Midbrain (tissue), 1 donor: Measurements from ENCODE around the gene SLC17A9.
"Not testable (repeated sequence)": the region's sequence is repeated elsewhere in the genome, so short reads cannot be mapped to it uniquely, and the experiment has no call there.

ENCODE experiments used
- DNase-seq: peaks from one replicate; lab custom pipeline; 2025; lab: John Stamatoyannopoulos, UW

SLC17A9 gene

DNA sequence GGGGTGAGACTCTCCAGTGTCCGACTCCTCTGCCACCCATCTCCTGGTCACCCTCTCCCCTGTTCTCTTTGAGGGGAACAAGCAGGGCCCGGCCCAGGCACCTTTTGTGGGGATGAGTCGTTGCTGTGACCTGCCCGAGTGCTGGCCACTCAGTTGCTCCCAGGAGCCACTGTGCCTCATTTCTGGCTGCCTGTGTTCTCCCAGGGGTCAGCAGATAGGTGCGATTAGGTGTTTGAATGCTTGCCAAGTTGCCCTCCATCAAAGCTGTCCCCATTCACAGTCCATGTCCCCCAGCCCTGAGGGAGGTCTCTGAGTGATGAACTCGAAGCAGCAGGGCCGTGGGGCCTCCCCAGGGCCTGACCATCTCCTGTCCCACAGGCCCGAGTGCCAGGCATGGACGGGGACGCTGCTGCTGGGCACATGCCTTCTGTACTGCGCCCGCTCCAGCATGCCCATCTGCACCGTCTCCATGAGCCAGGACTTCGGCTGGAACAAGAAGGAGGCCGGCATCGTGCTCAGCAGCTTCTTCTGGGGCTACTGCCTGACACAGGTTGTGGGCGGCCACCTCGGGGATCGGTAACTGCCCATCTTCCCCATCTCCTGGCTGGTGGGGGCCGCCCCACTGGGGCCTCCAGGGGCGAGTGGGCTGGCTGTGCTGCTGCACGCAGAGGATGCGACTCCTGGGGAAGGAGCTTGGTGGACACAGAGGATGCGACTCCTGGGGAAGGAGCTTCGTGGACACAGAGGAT lies 4.1 kb downstream of the SLC17A9 start:
- no peak for DNase-seq

DNA sequence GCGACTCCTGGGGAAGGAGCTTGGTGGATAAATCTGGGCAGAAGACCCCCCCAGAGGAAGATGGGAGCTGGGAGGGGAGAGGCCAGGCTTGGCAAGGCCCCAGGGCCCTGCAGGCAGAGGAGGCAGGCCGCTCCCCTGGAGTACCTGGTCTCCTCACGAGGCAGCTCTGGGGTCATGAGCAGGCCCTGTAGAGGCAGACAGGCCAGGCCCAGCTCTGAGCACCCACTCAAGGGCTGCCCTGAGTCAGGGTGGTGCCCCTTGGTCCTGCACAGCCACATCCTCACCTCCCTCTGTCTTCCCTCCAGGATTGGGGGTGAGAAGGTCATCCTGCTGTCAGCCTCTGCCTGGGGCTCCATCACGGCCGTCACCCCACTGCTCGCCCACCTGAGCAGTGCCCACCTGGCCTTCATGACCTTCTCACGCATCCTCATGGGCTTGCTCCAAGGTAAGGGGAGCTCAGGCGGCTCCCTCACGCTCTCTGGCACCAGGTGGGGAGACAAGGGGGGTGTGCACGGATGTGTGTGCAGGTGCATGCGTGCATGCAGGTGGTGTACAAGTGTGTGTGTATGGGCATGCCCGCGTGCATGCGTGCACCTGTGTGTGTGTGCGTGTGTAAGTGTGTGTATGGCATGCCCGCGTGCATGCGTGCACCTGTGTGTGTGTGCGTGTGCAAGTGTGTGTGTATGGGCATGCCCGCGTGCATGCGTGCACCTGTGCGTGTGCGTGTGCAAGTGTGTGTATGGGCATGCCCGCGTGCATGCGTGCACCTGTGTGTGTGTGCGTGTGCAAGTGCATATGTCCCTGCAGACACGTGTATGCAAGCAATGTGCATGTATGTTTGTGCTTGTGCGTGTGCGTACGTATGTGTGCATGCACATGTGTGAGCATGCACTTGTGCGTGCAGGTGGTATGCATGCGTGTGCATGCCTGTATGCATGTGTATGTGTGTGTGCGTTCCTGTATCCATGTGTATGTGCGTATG lies 4.9 kb downstream of the SLC17A9 start:
- no peak for DNase-seq

DNA sequence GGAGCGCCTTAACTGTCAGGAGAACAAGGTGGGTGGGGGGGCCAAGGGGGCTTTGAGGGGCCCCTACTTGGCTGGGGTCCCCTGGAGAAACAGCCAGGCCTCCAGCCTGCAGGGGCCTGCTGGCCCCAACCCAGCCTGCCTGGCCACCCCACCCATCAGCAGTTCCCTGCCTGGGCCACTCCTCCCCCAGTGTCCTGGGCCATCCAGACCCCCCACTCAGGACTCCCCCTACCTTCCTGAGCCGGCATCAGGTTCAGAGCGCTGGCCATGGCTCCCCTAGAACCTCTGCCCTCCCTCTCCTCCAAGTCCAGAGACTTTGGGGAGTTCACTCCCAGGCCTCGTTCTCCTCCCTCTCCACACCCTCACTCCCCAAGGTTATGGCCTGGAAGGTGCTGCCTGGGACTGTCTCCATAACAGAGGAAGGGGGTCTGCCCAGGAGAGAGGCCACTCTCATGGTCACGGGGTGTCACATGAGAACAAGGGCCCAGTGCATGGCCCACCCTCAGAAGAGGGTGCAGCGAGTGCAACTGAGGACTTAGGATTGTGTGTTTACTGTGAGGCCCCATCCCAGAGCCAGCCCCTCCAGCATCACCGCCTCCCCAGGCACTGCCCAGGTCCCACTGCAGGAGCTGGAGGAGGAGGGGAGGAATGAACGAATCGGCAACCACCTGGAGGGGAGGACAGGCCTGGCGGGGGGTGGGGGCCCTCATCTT lies 6.0 kb downstream of the SLC17A9 start:
- no peak for DNase-seq

DNA sequence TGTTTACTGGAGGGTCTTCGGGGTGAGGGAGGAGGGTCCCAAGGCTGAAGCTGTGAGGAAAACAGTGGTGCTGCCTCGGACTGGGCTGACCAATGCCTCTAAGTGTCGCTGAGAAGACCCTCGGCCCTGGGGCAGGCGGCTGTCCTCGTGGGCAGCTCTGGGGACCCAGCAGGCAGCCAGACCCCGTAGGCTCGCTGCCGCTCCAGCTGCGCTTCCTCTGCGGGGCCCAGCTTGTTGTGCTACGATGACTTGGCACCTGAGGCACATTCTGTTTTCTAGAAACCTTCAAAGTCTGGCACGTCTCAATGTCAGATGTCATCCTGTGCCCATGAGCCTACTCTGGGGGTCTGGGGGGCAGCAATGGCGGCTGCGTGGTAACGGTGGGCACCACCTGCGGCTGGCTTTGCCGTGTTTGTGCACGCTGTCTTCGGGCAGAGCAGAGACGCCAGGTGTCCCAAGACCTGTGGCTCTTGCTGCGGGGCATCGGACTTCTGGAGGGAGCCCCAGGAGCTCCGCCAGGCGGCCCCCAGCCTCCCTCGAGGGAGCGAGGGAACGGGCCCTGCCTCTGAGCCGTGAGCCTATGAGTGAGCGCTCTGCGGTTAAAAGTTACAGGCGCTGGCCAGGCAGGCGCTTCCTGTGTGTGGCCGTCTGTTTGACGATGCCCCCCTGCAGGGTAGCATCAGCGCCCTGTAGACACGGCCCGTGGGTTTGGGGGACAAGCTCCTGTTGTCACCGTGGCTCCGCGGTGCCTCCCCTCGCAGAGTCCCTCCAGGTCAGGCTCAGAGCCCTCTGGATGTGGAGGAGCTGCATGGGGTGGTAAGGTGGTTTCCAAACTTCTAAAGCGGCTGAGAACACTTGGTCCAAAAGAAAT lies 6.8 kb downstream of the SLC17A9 start:
- no peak for DNase-seq

DNA sequence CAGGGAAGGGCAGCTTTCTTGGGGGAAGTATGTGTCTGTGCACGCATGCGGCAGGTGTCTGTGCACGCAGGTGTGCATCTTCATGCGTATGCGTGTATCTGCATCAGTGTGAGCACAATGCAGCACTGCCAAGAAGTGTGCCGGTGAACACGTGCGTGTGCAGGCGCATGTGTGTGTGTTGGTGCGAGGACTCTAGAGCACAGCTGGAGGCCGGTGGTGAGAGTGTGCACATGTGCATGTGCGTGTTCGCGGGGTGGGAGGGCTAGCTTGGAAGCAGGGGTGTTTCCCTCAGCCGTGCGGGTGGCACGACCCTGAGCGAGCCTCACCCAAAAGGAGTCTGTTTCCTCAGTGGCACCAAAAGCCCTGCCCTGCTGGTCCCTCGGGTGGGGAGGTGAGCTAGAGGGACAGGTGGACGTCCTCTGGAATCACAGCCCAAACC lies 7.5 kb downstream of the SLC17A9 start:
- no peak for DNase-seq

DNA sequence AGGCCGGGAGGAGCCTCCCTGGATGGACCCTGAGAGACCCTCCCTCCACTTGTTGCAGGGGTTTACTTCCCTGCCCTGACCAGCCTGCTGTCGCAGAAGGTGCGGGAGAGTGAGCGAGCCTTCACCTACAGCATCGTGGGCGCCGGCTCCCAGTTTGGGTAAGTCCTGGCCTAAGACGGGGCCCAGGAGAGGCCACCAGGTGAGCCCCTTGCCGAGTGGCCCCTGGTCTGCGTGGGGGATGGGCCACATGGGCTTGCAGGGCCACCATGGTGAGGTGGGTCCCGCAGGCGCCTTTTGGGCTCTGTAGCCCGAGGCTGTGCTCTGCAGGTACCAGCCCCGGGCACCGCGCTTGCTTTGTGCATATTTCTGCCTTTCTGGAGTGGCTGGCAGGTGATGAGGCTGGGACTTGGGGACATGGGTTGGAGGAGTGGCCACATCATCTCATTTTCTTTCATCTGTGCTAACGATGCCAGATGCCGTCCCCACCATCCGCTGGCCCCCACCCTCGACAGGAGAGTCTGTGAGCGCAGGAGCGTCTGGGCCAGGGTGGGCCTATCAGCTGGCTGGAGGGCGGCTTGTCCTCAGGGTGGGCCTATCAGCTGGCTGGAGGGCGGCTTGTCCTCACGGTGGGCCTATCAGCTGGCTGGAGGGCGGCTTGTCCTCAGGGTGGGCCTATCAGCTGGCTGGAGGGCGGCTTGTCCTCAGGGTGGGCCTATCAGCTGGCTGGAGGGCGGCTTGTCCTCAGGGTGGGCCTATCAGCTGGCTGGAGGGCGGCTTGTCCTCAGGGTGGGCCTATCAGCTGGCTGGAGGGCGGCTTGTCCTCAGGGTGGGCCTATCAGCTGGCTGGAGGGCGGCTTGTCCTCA lies 8.2 kb downstream of the SLC17A9 start:
- not testable (repeated sequence) for DNase-seq

DNA sequence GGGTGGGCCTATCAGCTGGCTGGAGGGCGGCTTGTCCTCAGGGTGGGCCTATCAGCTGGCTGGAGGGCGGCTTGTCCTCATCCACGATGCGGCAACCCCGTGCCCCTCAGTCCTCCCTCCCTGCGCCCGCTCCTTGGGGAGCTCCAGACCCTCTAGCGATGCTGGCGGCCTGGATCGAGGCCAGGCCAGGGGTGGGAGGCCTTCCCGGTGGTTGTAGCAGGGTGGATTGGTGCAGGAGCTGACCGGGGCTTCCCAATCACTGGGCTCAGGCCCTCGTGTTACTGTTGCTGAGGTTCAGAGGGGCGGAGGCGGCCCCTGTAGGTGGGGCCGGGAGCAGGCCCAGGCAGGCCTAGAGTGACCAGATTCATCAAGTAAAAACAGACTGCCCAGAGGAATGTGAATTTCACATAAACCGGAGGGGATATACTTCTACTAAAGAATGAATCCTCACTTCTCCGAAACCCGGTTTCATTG lies 8.8 kb downstream of the SLC17A9 start:
- no peak for DNase-seq

DNA sequence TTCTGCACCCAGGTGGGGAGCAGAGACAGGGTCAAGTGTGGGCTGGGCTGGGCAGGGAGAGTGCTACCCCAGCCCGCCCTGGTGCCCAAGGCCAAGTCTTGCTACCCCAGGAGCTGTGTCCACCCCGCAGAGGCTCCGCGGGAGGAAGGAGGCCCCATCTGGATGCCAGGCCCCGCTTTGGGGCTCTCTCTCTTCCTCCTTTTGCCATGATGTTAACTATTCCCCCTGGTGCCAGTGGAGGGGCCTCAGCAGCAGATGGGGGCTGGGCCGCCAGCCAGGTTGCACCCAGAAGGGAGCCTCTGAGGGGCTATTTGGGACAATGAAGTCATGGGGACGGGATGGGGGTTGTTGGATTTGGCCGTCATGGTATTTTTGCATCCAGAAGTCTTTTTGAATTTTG lies 9.3 kb downstream of the SLC17A9 start:
- DNase-seq, result no peak

DNA sequence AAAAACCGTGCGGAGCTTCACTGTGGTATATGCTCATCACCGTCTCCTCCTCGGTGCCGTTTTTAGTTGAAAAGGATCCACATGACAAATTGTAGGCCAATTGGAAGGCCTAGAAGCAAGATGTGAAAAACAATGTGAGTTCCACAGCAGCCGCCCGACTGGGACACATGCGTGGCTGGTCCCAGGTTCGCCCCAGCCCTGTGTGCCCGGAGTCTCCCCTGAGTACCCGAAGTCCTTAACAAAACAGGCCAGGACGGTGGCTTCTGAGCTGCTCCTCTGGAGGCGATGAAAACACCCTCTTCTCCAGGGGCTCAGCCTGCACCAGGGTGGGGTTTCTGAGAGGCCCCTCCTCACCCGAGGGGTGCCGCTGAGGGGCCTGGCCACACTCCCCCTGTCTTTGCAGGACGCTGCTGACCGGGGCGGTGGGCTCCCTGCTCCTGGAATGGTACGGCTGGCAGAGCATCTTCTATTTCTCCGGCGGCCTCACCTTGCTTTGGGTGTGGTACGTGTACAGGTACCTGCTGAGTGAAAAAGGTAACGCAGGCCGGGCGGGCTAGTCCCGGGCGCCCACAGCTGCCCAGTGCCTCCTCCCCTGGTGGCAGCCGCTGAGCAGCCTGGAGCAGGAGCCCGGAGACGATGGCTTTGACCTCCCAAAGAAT lies 9.8 kb downstream of the SLC17A9 start:
- DNase-seq, result no peak

DNA sequence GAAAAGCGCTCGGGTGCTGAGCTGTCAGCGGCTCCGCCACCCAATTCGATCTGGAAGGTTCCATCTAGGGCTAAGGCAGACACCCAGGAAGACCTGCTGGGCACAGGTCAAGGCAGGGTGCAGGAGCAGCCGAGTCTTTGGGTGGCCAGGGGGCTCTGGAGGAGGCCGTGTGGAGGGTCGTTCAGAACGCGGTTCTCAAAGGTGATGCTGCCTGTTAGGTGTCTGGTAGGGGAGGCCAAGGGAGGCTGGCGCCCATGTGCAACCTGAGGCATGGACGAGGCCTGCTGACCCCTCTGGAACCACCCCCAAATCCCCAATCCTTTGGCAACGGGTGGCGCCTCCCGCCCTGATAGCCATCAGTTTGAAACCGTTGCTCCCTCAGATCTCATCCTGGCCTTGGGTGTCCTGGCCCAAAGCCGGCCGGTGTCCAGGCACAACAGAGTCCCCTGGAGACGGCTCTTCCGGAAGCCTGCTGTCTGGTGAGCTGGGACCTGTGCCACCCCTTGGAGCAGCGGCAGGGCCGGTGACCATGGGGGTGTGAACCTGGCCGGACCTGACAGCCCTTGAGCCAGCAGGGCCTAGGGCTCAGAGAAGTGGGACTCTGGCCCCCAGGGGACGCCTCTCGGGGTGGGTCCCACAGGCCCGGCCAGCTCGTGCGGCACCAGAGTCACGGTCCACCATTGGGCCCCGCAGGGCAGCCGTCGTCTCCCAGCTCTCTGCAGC lies 10.5 kb downstream of the SLC17A9 start:
- no peak for DNase-seq

DNA sequence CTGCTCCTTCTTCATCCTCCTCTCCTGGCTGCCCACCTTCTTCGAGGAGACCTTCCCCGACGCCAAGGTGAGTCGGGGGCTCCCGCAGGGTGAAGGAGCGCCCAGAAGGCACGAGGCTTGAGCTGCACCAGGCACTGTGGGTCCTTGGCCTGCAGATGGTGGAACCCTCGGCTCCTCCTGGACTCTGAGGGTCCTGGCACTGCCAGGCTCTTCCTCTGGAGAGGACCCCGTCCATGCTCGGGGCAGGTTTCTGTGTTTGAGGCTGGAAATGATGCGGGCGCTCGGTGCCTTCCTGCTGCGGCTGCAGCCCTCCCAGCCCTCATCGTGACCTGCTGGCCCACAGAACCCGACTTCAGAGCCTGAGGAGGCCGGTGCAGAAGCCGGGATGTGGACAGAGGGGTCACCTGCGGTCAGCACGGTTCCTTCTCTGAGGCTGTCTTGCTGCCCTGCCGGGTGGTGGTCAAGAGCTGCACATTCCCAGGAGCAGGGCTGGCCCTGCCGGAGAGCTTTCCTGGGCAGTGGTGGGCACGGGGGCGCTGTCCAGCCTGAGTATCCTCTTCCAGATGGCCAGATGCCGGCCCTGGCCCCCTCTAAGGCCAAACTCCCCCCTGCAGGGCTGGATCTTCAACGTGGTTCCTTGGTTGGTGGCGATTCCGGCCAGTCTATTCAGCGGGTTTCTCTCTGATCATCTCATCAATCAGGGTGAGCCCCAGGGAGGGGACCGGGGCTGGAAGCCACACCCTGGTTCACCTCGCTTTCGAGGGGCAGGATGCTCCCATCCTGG lies 11.3 kb downstream of the SLC17A9 start:
- no peak for DNase-seq

DNA sequence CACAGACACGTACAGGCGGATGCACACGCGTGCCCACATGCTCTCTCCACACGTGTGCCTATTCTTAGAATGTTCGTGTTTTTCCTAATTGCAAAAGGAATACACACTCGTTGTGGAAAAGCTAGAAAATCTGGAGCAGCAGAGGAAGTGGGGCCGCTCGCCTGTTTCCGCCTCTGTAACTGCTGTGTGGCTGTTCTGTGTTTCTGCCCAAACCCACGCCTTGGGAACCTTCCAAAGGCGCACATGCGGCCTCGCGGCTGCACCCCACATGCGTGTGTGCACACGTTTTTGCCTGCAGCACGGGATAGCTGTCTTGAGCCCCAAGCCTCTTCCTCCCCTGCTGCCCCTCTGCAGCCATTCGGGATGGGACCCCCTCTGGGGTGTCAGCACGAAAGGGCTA lies 12.2 kb downstream of the SLC17A9 start:
- no peak for DNase-seq

DNA sequence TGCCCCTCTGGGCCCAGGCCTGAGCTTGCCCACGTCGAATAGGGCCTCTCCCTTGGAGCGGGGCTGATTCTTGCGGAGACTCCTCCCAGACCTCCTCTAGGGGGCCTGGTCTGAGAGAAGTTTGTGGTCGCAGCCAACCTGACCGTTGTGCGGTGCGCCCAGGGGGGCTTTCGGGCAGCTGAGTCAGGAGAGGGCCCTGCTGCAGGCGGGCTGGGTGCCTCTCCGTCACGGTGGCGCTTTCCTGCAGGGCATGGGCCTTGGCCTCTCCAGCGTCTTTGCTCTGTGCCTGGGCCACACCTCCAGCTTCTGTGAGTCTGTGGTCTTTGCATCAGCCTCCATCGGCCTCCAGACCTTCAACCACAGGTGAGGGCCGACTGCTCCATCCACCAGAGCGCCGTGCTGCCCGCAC lies 12.9 kb downstream of the SLC17A9 start:
- no peak for DNase-seq

DNA sequence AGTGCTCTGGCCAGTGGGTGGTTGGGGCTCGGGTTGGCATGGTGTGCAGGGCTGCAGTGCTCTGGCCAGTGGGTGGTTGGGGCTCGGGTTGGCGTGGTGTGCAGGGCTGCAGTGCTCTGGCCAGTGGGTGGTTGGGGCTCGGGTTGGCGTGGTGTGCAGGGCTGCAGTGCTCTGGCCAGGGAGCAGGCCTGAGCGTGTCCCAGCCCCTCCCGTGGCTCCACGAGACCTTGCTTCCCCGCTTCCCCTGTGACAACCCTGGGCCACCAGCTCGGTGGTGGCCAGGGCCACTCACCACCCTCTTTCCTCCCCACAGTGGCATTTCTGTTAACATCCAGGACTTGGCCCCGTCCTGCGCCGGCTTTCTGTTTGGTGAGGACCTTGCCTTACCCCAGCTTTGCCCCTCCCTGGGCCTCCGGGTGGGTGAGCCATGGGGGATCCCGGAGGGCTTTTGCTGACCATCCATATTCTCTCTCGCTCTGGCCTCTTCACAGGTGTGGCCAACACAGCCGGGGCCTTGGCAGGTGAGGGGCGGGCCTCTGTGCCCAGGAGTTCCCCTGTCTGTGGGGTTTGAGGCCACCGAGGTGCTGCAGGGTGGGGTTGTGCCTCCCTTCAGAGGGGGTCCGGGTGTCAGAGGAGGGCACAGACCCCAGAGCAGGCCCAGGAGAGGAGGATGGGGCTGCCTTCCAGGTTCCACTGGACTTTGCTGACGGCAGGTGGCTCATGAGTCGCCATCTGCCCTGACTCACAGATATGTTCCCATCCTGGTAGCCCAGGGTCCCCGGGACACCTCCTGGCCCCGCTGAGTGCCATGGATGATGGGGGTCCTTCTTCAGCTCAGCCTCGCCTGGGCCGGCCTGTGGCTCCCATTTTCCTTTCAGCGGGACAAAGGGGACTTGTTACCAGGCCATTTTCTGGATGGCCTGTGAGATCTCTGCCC lies 14.0 kb downstream of the SLC17A9 start:
- no peak for DNase-seq

DNA sequence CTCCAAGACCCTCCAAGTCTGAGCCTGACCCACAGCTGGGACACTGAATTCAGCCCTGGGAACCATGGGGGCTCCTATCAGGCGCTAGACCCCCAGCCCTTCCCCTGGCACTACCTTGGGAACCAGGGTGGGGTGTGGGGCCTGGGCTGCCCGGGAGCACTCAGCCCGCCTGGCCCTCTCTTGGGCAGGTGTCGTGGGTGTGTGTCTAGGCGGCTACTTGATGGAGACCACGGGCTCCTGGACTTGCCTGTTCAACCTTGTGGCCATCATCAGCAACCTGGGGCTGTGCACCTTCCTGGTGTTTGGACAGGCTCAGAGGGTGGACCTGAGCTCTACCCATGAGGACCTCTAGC lies 14.6 kb downstream of the SLC17A9 start:
- no peak for DNase-seq

DNA sequence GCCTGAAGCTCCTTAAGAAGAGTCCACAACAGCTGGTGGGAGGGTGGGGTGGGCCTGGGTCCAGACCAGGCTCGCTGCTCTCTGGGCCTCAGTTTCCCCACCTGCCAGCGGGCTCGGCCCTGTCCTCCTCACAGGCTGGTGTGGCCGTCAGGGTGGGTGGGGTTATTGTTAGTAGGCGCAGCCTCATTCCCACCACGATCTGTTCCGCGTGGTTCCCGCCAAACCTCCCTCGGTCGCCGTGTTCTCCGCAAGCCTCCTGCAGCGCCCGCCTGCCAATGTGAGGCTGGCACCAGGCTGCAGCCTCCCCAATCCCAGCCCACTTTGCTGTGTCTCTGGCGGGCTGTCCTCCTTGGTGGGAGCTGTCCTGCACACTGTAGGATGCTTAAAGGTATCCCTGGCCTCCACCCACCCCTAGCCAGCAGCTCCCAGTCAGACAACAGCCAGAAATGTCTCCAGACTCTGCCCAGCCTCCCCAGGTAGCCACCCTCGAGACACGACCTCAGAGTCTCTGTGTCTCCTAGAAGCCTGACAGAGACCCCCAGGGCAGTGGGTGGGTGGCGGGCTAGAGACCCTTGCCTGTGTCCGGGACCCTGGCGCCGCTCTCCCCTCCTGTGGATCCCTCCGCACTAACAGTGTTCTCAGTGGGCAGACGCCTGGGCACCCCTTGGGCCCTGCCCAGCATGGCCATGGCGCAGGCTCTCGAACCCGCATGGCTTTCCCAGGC lies 15.3 kb downstream of the SLC17A9 start:
- no peak for DNase-seq
